Transverse colon (tissue), 4 donors: ENCODE measurements around the gene DNASE1L2.

Experiments
- POLR2AphosphoS5 ChIP-seq, 3 donors: sonication (generic); formaldehyde crosslinking; IDR thresholded peaks; one replicate each; pipeline ENCODE4 v1.6.1; 2016; ENCODE audit warnings: antibody characterized with exemption in 3 of 3
- TF ChIP-seq, protein P1 (sequence below), 5 experiments: fragments of 200-600 bp in 3 of 5; fragments of 450-650 bp in 2 of 5; sonication (generic) in 3 of 5; IDR thresholded peaks; 1 replicate in 2 of 5; 2 replicates in 3 of 5; pipeline ENCODE4 v1.5.1; 2016 to 2017; ENCODE audit warnings: antibody characterized with exemption in 5 of 5, inconsistent platforms in 3 of 5, mild to moderate bottlenecking in 2 of 5, moderate library complexity in 1 of 5

DNA sequence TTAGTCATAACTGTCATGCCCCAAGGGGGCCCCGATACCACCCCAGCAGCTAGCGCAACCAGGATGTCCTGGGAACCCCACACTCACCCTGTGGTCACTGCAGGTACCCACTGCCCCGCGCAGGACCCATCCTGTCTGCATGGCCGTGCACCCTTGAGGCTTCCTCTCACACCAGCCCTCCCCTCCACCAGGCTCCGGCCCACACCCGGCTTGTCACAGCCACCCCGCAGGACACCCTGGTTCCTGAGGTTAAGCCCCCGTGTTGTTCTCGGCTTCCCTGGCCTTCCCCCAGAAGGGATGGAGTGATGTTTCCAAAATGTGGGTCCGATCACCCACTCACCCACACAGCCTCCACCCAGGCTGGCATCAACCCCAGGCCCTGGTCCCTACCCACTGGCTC is 7.5 kb downstream of the DNASE1L2 start:
- TF ChIP-seq, protein P1, sequence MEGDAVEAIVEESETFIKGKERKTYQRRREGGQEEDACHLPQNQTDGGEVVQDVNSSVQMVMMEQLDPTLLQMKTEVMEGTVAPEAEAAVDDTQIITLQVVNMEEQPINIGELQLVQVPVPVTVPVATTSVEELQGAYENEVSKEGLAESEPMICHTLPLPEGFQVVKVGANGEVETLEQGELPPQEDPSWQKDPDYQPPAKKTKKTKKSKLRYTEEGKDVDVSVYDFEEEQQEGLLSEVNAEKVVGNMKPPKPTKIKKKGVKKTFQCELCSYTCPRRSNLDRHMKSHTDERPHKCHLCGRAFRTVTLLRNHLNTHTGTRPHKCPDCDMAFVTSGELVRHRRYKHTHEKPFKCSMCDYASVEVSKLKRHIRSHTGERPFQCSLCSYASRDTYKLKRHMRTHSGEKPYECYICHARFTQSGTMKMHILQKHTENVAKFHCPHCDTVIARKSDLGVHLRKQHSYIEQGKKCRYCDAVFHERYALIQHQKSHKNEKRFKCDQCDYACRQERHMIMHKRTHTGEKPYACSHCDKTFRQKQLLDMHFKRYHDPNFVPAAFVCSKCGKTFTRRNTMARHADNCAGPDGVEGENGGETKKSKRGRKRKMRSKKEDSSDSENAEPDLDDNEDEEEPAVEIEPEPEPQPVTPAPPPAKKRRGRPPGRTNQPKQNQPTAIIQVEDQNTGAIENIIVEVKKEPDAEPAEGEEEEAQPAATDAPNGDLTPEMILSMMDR (IDR thresholded peaks at IDR 0.05): no peak
- TF ChIP-seq POLR2AphosphoS5 (IDR thresholded peaks at IDR 0.05): no peak
